Measurements from ENCODE around the gene SLC12A9.

SLC12A9 gene

DNA sequence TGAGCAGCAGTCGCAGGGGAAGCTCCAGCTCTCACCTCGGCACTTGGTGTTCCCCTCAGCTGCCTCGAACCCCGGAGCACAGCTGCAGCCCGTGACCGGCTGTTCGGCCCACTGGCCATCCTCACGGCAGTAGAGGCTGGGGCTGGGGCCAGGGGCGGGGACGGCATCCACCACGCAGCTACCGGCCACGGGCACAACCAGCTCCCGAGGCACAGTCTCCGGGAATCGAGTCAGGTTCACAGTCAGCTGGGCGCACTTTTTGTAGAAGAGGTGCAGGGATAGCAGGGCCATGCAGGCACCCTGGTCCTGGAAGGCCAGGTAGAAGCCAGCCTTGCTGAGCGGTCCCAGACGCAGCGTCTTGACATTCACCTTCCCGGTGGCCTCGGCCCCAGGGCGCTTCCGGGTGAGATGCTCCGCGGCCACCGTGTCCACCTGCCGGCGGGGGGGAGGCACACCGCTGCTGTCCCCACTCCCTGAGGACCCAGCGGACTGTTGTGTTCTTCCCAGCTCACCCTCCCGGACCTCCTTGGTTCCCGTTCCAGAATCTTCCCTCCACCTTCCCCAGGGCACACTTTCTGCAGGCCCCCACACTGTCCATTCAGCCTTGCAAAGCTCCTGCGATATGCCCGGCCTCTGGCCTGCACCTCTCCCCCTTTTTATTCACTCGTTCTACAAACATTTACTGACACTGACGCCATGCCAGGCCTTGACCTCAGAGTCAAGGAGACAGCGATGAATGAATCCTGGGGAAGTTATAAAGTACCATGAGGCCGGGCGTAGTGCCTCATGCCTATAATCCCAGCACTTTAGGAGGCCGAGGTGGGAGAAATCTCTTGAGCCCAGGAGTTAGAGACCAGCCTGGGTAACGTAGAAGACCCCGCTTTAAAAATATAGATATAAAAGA is 30.0 kb upstream of the SLC12A9 start:
- TF ChIP-seq, protein P1, sequence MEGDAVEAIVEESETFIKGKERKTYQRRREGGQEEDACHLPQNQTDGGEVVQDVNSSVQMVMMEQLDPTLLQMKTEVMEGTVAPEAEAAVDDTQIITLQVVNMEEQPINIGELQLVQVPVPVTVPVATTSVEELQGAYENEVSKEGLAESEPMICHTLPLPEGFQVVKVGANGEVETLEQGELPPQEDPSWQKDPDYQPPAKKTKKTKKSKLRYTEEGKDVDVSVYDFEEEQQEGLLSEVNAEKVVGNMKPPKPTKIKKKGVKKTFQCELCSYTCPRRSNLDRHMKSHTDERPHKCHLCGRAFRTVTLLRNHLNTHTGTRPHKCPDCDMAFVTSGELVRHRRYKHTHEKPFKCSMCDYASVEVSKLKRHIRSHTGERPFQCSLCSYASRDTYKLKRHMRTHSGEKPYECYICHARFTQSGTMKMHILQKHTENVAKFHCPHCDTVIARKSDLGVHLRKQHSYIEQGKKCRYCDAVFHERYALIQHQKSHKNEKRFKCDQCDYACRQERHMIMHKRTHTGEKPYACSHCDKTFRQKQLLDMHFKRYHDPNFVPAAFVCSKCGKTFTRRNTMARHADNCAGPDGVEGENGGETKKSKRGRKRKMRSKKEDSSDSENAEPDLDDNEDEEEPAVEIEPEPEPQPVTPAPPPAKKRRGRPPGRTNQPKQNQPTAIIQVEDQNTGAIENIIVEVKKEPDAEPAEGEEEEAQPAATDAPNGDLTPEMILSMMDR (IDR thresholded peaks at IDR 0.05; ENCODE audit: borderline replicate concordance, insufficient read depth, low read depth, low read length), result no peak
- no peak overlapping the region for H3K4me3 ChIP-seq (ENCODE audit: low read depth, low read length)

DNA sequence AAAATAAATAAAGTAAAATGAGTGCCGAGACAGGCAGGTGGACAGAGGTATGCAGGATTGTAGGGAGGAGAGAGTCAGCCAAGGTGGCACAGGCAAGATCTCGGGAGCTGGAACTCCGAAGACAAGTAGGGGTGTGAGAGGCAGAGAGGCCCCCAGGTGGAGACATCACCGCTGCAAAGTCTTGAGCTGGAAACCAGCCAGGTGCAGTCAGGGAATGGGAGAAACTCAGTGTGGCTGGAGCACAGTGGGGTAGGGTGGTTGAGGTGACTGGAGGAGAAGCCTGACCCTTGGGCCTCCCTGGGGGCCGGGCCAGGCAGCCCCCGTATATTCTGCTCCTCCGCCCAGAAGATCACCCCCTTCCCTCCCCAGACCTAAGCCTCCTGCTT is 29.4 kb upstream of the SLC12A9 start:
- no peak overlapping the region for H3K4me3 ChIP-seq (ENCODE audit: low read depth, low read length)
- TF ChIP-seq, protein P1 (IDR thresholded peaks at IDR 0.05; ENCODE audit: borderline replicate concordance, insufficient read depth, low read depth, low read length), result no peak

DNA sequence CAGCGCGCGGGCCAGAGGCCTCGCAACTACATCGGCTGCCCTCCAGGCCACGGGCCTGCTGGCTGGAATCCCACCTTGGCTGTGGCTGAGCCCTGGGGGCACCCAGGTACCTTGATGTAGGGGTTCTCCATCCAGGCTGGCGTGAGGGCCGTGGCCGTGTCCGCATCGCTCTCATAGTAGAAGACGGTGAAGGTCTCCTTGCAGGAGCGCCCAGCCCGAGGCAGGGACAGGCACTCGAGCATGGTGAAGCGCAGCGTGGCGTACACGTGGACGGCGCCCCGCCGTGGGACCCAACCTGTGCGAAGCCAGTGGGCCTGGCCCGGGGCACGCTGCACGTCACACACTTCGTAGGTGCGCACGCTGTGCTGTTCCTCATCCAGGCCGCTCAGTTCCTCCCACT is 29.0 kb upstream of the SLC12A9 start:
- no peak overlapping the region for H3K4me3 ChIP-seq (ENCODE audit: low read depth, low read length)
- TF ChIP-seq, protein P1 (IDR thresholded peaks at IDR 0.05; ENCODE audit: borderline replicate concordance, insufficient read depth, low read depth, low read length), result no peak

DNA sequence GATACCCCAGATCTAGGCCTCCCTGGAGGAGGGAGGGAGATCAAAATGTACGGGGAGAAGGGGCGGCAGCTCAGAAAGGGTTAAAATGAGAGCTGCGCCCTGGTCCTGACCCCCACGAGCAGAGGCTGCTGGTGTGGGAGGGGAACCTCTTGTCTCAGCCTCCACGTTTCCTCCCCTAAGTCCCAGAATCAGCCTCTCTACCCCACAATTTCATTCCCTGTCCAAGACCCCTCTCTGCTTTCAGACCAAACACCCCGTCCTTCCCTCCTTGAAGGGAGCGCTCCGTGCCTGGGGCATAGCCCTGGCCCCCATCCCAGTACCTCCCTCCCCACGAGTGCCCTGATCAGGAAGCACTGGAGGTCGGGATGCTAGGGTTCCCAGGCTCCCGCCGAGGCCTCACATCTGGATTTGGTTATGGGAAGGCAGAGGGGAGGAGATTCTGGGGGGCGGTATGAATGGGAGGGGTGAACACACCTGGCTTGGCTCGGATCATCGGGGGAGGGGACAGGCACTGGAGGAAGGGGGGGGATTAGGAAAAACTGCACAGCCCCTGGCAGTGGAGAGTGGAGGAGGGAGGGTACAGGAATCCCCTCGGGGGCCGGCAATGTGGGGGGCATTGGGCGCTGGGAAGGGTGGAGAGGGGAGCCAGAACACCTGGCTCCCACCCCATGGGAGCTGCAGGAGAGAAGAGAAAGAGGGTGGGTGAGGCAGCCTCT is 27.9 kb upstream of the SLC12A9 start:
- TF ChIP-seq, protein P1 (IDR thresholded peaks at IDR 0.05; ENCODE audit: borderline replicate concordance, insufficient read depth, low read depth, low read length), result no peak
- no peak overlapping the region for H3K4me3 ChIP-seq (ENCODE audit: low read depth, low read length)

DNA sequence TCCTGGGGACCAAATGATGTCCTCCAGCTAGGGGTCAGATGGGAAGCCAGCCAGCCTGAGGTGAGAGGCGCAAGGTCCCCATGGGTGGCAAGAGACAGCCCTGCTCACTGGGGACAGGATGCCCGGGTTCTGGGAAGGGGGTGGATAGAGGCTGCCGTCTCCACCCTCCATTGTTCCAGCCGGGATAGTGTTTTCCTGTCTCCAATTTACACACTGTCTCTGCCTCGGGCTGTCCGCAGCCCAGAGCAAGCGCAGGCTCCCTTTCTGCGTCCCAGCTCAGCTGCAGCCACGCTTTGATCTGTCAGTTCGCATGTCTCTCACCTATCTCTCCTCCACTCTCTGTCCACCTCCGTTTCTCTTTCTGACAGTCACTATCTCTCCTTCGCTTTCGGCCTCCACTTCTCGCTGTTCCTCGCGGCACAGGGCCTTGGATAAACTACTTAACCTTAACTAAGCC is 27.3 kb upstream of the SLC12A9 start:
- TF ChIP-seq, protein P1 (IDR thresholded peaks at IDR 0.05; ENCODE audit: borderline replicate concordance, insufficient read depth, low read depth, low read length), result no peak
- H3K4me3 ChIP-seq (ENCODE audit: low read depth, low read length), result no peak overlapping the region

DNA sequence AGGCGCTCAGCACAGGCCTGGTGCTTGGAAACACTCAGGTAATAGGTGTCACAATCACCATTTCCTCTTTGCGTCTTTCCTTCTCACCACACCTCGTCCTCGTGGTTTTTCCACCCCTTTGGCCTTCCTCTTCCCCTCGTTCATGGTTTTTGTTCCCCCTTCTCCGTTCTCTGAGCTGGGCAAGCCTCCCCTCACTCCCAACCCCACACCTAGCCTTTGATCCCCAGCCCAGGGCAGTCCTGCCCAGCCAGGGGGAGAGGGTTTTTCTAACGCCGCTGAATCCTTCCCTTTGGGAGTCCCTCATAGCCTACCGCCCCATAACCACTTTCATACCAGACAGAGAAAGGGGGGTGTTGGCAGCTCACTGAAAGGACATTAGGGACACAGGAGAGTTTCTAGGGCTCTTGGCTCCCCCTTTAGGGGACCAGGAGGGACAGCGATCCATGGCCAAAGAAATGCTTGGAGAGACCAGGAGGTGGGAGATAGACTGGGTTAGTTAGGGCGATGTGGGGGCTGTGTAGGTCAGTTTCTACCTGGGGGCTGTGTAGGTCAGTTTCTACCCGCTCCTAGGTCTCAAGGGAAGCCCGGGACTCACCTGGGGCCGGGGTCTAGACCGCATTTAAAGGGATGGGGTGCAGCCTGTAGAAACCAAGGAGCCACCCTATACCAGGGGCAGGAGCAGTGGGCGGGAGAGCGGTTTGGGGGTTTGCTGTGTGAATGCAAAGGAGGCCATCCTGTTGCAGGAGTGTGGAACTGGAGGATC is 26.6 kb upstream of the SLC12A9 start:
- H3K4me3 ChIP-seq (ENCODE audit: low read depth, low read length), result no peak overlapping the region
- TF ChIP-seq, protein P1 (IDR thresholded peaks at IDR 0.05; ENCODE audit: borderline replicate concordance, insufficient read depth, low read depth, low read length), result no peak
